ENCODE measurements around the gene PLPPR5. TPM values are rescaled to one million over a fixed set of nuclear protein-coding genes. Genes with fewer than 3 reads are reported as not detected.
"Not testable (repeated sequence)": the region's sequence is repeated elsewhere in the genome, so short reads cannot be mapped to it uniquely, and the experiment has no call there.

PLPPR5 gene
- total and polyA plus RNA-seq, 2 of the 8 experiments (the other 6 are each of a cell fraction or from before 2014, with no cell fraction given), result 1.9 to 5.6 TPM

DNA sequence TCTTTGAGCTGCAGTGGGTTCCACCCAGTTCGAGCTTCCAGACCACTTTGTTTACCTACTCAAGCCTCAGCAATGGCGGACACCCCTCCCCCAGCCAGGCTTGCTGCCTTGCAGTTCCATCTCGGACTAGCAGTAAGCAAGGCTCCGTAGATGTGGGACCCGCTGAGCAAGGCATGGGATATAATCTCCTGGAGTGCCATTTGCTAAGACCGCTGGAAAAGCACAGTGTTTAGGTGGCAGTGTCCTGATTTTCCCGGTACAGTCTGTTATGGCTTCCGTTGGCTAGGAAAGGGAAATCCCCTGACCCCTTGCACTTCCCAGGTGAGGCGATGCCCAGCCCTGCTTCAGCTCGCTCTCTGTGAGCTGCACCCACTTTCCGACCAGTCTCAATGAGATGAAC lies 123.4 kb downstream of the PLPPR5 start:
- CTCF ChIA-PET (ENCODE audit: partially characterized antibody), result interaction anchor here (1.8 kb wide), 1 partner anchor 87 kb away, joined by 4 read pairs; no protein-coding TSS in a partner anchor
- H3K79me1 ChIP-seq (ENCODE audit: low read depth, low read length); H3K9ac ChIP-seq (replicated peaks in 1 of 4; ENCODE audit: extremely low read depth in 1 of 4, low read depth in 3 of 4, low read length in 3 of 4); H4K5ac ChIP-seq (ENCODE audit: insufficient read length, low read depth, low read length); H3K56ac ChIP-seq (replicated peaks; ENCODE audit: insufficient read length, low read depth, low read length); H3K79me2 ChIP-seq (ENCODE audit: control insufficient read depth in 1 of 2, insufficient read depth in 2 of 2, low read length in 2 of 2); H3K18ac ChIP-seq (ENCODE audit: extremely low read depth, low read length); H2AK5ac ChIP-seq (ENCODE audit: low read depth, low read length); H3K4ac ChIP-seq (replicated peaks; ENCODE audit: insufficient read length, low read depth, low read length); H3K27ac ChIP-seq (ENCODE audit: low read depth, low read length); H3K4me2 ChIP-seq (ENCODE audit: insufficient read depth in 1 of 2, low read depth in 2 of 2, low read length in 2 of 2); H2BK20ac ChIP-seq (ENCODE audit: low read length); DNase-seq (ENCODE audit: low read depth in 1 of 2, low spot score in 2 of 2); H2BK15ac ChIP-seq (ENCODE audit: low read length); H4K20me1 ChIP-seq (replicated peaks in 1 of 2; ENCODE audit: control insufficient read depth in 1 of 2, insufficient read depth in 2 of 2, low read length in 2 of 2); H4K91ac ChIP-seq (replicated peaks; ENCODE audit: insufficient read length, low read length); H3K23ac ChIP-seq (ENCODE audit: insufficient read length); H3K4me1 ChIP-seq (replicated peaks in 1 of 4; ENCODE audit: control insufficient read depth in 3 of 4, insufficient read depth in 4 of 4, low read length in 3 of 4); H2BK12ac ChIP-seq (ENCODE audit: low read depth, low read length); H2AFZ ChIP-seq (ENCODE audit: low read length); H3K4me3 ChIP-seq (ENCODE audit: extremely low read depth in 1 of 4, insufficient read depth in 2 of 4, low read depth in 3 of 4, low read length in 4 of 4); H3K14ac ChIP-seq (ENCODE audit: insufficient read length); H3K36me3 ChIP-seq (ENCODE audit: control insufficient read depth in 2 of 4, insufficient read depth in 4 of 4, low read length in 3 of 4); H3K23me2 ChIP-seq (ENCODE audit: low read depth, low read length); H4K8ac ChIP-seq (ENCODE audit: extremely low read depth, insufficient read depth, low read length); FAIRE-seq; H3K27me3 ChIP-seq (replicated peaks in 1 of 4; ENCODE audit: control insufficient read depth in 3 of 4, extremely low read depth in 1 of 4, insufficient read depth in 3 of 4, low read length in 3 of 4); H2BK5ac ChIP-seq (ENCODE audit: low read depth, low read length); H2BK120ac ChIP-seq (replicated peaks; ENCODE audit: low read depth, low read length); POLR2A ChIA-PET (ENCODE audit: partially characterized antibody): not testable (repeated sequence)
- 89% methylated on average over 11 of the region's 11 CpGs; no CpG with 5 or more reads in 1 of the 2 experiments for WGBS, 2 experiments (ENCODE audit: extremely low coverage in 1 of 2, insufficient coverage in 1 of 2, insufficient read length in 1 of 2, insufficient replicate concordance in 2 of 2, low coverage in 1 of 2, low lambda C conversion rate in 2 of 2, missing lambda C conversion rate in 1 of 2)
- H3K9me3 ChIP-seq (ENCODE audit: insufficient read depth in 2 of 2, low read depth in 1 of 2, low read length in 1 of 2), result peaks cover 9 to 12% of the 10 kb centered on the region in 2 experiments
